OCI-LY3 (cell line): ENCODE data around the gene CFAP92.

ENCODE experiments used
- H2AFZ ChIP-seq: fragments of 200-600, 300-600 bp; shearing (Covaris generic); 2 replicates; pipeline ENCODE4 v1.6.0; 2014; ENCODE audit warnings: antibody characterized with exemption, low read depth, low read length
- H3K27ac ChIP-seq: fragments of 200-600, 300-600 bp; sonication (generic); 2 replicates; pipeline ENCODE4 v1.5.1; 2014; ENCODE audit warnings: mild to moderate bottlenecking, low read length, moderate library complexity, mixed read lengths
- H3K27me3 ChIP-seq: fragments of 200-600, 300-600 bp; sonication (generic); 2 replicates; pipeline ENCODE4 v1.6.1; 2014; ENCODE audit warnings: low read depth, low read length, mixed read lengths
- H3K36me3 ChIP-seq: fragments of 200-600, 300-600 bp; sonication (generic); replicated peaks from 2 replicates; pipeline ENCODE3; 2014; ENCODE audit warnings: low read depth, low read length, mixed read lengths
- H3K4me1 ChIP-seq: fragments of 300-600, 200-600 bp; sonication (generic); 2 replicates; pipeline ENCODE4 v1.6.1; 2014; ENCODE audit warnings: low read length, mixed read lengths
- H3K4me2 ChIP-seq: fragments of 200-600, 300-600 bp; sonication (generic); 2 replicates; pipeline ENCODE4 v1.6.1; 2014; ENCODE audit warnings: low read length, mixed read lengths
- H3K4me3 ChIP-seq: fragments of 300-600, 200-600 bp; sonication (generic); 2 replicates; pipeline ENCODE4 v1.5.1; 2014; ENCODE audit warnings: antibody characterized with exemption, mild to moderate bottlenecking, low read length, moderate library complexity
- H3K79me2 ChIP-seq: fragments of 300-600, 200-600 bp; shearing (Covaris generic); 2 replicates; pipeline ENCODE4 v1.6.1; 2014; ENCODE audit warnings: mild to moderate bottlenecking, low read length, mixed read lengths
- H3K9ac ChIP-seq: fragments of 300-600, 200-600 bp; shearing (Covaris generic); 2 replicates; pipeline ENCODE4 v1.6.0; 2014; ENCODE audit warnings: mild to moderate bottlenecking, low read length, moderate library complexity
- H3K9me3 ChIP-seq: fragments of 200-600, 300-600 bp; shearing (Covaris generic); 2 replicates; pipeline ENCODE4 v1.6.1; 2014; ENCODE audit warnings: low read length, mixed read lengths; ENCODE audit not compliant: insufficient read depth
- H4K20me1 ChIP-seq: fragments of 200-600, 300-600 bp; sonication (generic); 2 replicates; pipeline ENCODE4 v1.6.1; 2016; ENCODE audit warnings: low read length, mixed read lengths; ENCODE audit not compliant: insufficient read depth
- CTCF ChIP-seq: fragments of 200-600, 300-600 bp; sonication (generic); IDR thresholded peaks from 2 replicates; pipeline ENCODE4 v1.5.1; 2014; ENCODE audit warnings: antibody characterized with exemption, low read length, low read depth
- EZH2phosphoT487 ChIP-seq: fragments of 200-600 bp; shearing (Covaris generic); IDR thresholded peaks from 2 replicates; pipeline ENCODE4 v1.6.1; 2018; ENCODE audit warnings: antibody characterized with exemption, mixed run types, low read depth

Gene CFAP92

GRCh38 chr3:128923576-128923975 lies 70.3 kb downstream of the CFAP92 start:
- Histone ChIP-seq H3K4me2 (no peak overlapping the region), H3K27me3 (no peaks in the 10 kb centered on the region), H3K79me2 (no peaks in the 10 kb centered on the region), H3K36me3 (peaks cover 23% of the 10 kb centered on the region), H3K27ac (no peak overlapping the region), H4K20me1 (no peaks in the 10 kb centered on the region), H3K4me3 (no peak overlapping the region), H3K9ac (no peak overlapping the region), H3K9me3 (peaks cover 19% of the 10 kb centered on the region; the same call in 1 of the 2 replicates), H2AFZ (no peak overlapping the region), H3K4me1 (no peaks in the 10 kb centered on the region)
- TF ChIP-seq CTCF = no peak
- no peak for TF ChIP-seq EZH2phosphoT487

- H3K79me2 ChIP-seq = no peaks in the 10 kb centered on the region
- H3K27ac ChIP-seq = no peak overlapping the region
- H3K4me1 ChIP-seq = no peaks in the 10 kb centered on the region
- peaks cover 30% of the 10 kb centered on the region for H3K36me3 ChIP-seq
- peaks cover 19% of the 10 kb centered on the region; the same call in 1 of the 2 replicates for H3K9me3 ChIP-seq
- H2AFZ ChIP-seq = no peak overlapping the region
- no peak overlapping the region for H3K9ac ChIP-seq
- H3K4me2 ChIP-seq = no peak overlapping the region
- H3K4me3 ChIP-seq = no peak overlapping the region
- TF ChIP-seq EZH2phosphoT487 (no peak), CTCF (no peak)
- no peaks in the 10 kb centered on the region for H3K27me3 ChIP-seq
- no peaks in the 10 kb centered on the region for H4K20me1 ChIP-seq
These were observed 70.9 kb downstream of the CFAP92 start for GRCh38 chr3:128922804-128923459.

- H3K27ac ChIP-seq = no peak overlapping the region
- TF ChIP-seq EZH2phosphoT487 (no peak), CTCF (no peak)
- no peaks in the 10 kb centered on the region for H3K79me2 ChIP-seq
- H3K4me2 ChIP-seq = no peak overlapping the region
- no peak overlapping the region for H3K4me3 ChIP-seq
- H3K36me3 ChIP-seq = peaks cover 59% of the 10 kb centered on the region
- H2AFZ ChIP-seq = no peak overlapping the region
- H4K20me1 ChIP-seq = no peaks in the 10 kb centered on the region
- H3K27me3 ChIP-seq = no peaks in the 10 kb centered on the region
- no peaks in the 10 kb centered on the region for H3K4me1 ChIP-seq
- H3K9me3 ChIP-seq = peaks cover 12% of the 10 kb centered on the region; the same call in 1 of the 2 replicates
- no peak overlapping the region for H3K9ac ChIP-seq
These were observed 73.9 kb downstream of the CFAP92 start for GRCh38 chr3:128919988-128920387.

GRCh38 chr3:128917291-128917690 lies 76.6 kb downstream of the CFAP92 start:
- Histone ChIP-seq H3K27ac (no peak overlapping the region), H3K4me3 (no peak overlapping the region), H2AFZ (no peak overlapping the region), H3K79me2 (no peaks in the 10 kb centered on the region), H3K9me3 (peaks cover 9% of the 10 kb centered on the region; the same call in 1 of the 2 replicates), H3K4me1 (no peaks in the 10 kb centered on the region), H4K20me1 (no peaks in the 10 kb centered on the region), H3K9ac (no peak overlapping the region), H3K36me3 (peaks cover 86% of the 10 kb centered on the region), H3K4me2 (no peak overlapping the region), H3K27me3 (no peaks in the 10 kb centered on the region)
- TF ChIP-seq EZH2phosphoT487 (no peak), CTCF (no peak)
